Ishikawa (cell line): ENCODE results near the gene HSPB8.

Experiments used
- CEBPB ChIP-seq: IDR thresholded peaks from 2 replicates; pipeline ENCODE4 v1.6.1; 2012
- CREB1 ChIP-seq: IDR thresholded peaks from 2 replicates; pipeline ENCODE4 v1.6.1; 2012; ENCODE audit warnings: low read depth
- EGR1 ChIP-seq: IDR thresholded peaks from 2 replicates; pipeline ENCODE4 v1.6.1; 2012
- EP300 ChIP-seq: IDR thresholded peaks from 2 replicates; pipeline ENCODE4 v1.6.1; 2012; ENCODE audit warnings: borderline replicate concordance
- FOXM1 ChIP-seq: IDR thresholded peaks from 2 replicates; pipeline ENCODE4 v1.6.1; 2012; ENCODE audit warnings: low read depth, borderline replicate concordance
- NFIC ChIP-seq: IDR thresholded peaks from 2 replicates; pipeline ENCODE4 v1.6.1; 2012
- RAD21 ChIP-seq: IDR thresholded peaks from 2 replicates; pipeline ENCODE4 v1.6.1; 2012; ENCODE audit warnings: low read depth
- REST ChIP-seq: IDR thresholded peaks from 2 replicates; pipeline ENCODE4 v1.6.1; 2012; ENCODE audit warnings: low read depth, mild to moderate bottlenecking
- TAF1 ChIP-seq: IDR thresholded peaks from 2 replicates; pipeline ENCODE4 v1.6.1; 2012; ENCODE audit warnings: low read depth, mild to moderate bottlenecking
- TCF12 ChIP-seq: IDR thresholded peaks from 2 replicates; pipeline ENCODE4 v1.6.1; 2012; ENCODE audit warnings: low read depth
- TEAD4 ChIP-seq: IDR thresholded peaks from 2 replicates; pipeline ENCODE4 v1.6.1; 2012
- YY1 ChIP-seq: IDR thresholded peaks from 2 replicates; pipeline ENCODE4 v1.6.1; 2012; ENCODE audit warnings: low read depth
- ZBTB7A ChIP-seq: IDR thresholded peaks from 2 replicates; pipeline ENCODE4 v1.6.1; 2012; ENCODE audit warnings: low read depth
- TF ChIP-seq, protein P1 (sequence below): IDR thresholded peaks from 2 replicates; pipeline ENCODE4 v1.6.1; 2012
- TF ChIP-seq, protein P2 (sequence below): IDR thresholded peaks from 2 replicates; pipeline ENCODE4 v1.6.1; 2012

The HSPB8 gene

DNA sequence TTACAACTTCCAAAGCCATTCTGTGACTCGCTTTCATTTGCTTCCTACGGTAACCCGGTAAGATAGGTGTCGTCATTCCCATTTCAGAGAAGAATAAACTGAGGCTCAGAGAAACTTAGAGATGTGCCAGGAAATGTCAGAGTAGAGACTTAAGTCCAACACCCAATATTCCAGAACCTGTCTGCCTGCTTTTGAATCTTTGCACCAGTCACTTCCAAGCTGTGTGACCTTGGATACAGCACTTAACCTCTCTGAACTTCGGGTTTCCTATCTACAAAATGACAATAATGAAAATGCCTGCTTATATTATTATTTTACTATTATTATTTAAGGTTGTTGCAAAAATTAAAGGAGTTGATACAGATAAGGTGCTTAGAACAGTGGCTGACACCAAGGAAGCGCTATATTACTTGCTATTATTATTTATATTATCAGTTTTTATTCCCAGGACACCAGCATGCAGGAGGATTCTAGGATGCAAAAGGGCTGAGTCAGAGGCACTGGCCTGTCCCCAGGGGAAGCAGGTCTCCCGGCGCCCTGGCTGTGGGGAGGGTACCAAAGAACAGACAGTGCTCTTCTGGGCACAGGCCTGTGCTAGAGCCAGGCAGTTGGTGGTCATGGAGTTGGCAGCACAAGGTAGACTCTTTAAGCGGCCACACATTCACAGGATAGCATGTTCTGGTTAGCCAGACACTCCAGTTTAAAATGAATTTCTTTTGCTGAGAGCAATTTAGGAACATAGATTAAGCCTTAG, 5.4 kb downstream of the HSPB8 start:
- TF ChIP-seq TAF1 (no peak), EP300 (no peak), CREB1 (no peak), YY1 (no peak), RAD21 (no peak)
- TF ChIP-seq, protein P1, sequence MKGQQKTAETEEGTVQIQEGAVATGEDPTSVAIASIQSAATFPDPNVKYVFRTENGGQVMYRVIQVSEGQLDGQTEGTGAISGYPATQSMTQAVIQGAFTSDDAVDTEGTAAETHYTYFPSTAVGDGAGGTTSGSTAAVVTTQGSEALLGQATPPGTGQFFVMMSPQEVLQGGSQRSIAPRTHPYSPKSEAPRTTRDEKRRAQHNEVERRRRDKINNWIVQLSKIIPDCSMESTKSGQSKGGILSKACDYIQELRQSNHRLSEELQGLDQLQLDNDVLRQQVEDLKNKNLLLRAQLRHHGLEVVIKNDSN = no peak

DNA sequence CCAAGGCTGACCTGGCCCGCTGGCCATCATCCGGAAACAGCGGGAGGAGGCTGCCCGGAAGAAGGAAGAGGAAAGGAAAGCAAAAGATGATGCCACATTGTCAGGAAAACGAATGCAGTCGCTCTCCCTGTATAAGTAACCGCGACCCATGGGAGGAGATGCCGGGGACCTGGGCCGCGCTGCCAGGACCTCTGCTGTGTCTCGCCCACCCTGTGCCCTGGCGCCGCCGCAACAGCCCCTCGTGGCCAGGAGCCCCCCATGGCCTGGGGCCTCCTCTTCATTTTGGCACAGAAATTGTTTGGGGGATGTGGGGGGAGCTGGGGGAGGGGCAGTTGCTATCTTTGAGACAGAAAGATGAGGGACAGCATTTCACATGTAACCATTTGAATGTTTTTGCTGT, 16.5 kb downstream of the HSPB8 start:
- TF ChIP-seq CEBPB (no peak), ZBTB7A (no peak), EGR1 (no peak), CREB1 (no peak), TAF1 (no peak), FOXM1 (no peak), NFIC (no peak), TCF12 (no peak), REST (no peak), RAD21 (no peak), YY1 (no peak), TEAD4 (no peak), EP300 (no peak)
- TF ChIP-seq, protein P1 = no peak
- TF ChIP-seq, protein P2, sequence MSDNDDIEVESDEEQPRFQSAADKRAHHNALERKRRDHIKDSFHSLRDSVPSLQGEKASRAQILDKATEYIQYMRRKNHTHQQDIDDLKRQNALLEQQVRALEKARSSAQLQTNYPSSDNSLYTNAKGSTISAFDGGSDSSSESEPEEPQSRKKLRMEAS = no peak

- TF ChIP-seq ZBTB7A (no peak), TEAD4 (no peak), TCF12 (no peak), REST (no peak), RAD21 (no peak), TAF1 (no peak), NFIC (no peak), EP300 (no peak), YY1 (no peak), FOXM1 (no peak), CEBPB (no peak), CREB1 (no peak), EGR1 (no peak)
- TF ChIP-seq, protein P1 = no peak
- TF ChIP-seq, protein P2 = no peak
Measured at GRCh38 chr12:119198440-119198839, 19.7 kb downstream of the HSPB8 start.

GRCh38 chr12:119200601-119201000, 21.9 kb downstream of the HSPB8 start:
- no peak for TF ChIP-seq CREB1
- TF ChIP-seq, protein P2 = no peak
- TF ChIP-seq FOXM1 = no peak
- TF ChIP-seq CEBPB = no peak
- TF ChIP-seq TAF1 = no peak
- TF ChIP-seq EP300 = no peak
- no peak for TF ChIP-seq TCF12
- no peak for TF ChIP-seq EGR1
- no peak for TF ChIP-seq YY1
- no peak for TF ChIP-seq REST
- TF ChIP-seq, protein P1 = no peak
- no peak for TF ChIP-seq NFIC
- no peak for TF ChIP-seq RAD21
- no peak for TF ChIP-seq ZBTB7A
- no peak for TF ChIP-seq TEAD4
